Hypothalamus (tissue), 51 donors: ENCODE results near the gene XYLT1.

ENCODE experiments used
- DNase-seq, 51 donors: peaks; one replicate each; lab custom pipeline; 2025; lab: John Stamatoyannopoulos, UW

The XYLT1 gene

DNA sequence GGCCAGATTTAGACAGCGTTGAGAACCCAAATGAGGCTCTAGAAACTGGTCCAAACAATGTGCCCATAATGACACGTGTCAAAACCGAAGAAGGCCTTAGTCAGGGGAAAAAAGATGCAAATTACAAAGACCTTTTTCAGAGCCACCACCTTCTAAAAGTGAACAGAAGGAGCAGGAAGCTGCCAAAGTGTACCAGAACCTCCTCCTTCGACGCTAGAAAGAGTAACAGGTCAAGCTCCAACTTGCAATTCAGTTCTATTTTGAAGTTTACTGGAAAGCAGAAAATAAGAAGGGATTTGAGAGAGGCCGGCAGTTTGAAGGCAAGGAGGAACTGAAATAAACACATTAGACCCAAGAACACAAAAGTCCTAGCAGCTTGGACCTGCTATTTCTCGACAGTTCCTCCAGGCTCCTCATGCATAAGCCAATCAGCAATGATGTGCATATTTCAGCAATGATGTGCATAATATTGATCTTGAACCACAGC lies 61.8 kb downstream of the XYLT1 start:
- no peak for DNase-seq

DNA sequence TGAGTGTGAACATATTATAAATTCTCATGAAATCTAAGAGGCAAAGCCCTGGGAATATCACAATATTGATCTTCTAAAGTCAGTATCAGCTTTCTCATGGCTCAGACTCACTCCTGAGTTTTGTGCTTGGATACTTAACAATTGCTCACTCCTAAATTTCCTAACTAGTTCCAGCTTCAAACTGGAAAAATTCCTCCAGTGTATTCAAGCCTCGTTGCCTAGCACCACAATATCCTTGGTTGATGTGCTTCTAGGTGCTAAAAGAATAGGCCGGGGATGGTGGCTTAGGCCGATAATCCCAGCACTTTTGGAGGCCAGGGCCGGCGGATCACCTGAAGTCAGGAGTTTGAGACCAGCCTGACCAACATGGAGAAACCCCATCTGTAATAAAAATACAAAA lies 62.5 kb downstream of the XYLT1 start:
- DNase-seq = no peak

DNA sequence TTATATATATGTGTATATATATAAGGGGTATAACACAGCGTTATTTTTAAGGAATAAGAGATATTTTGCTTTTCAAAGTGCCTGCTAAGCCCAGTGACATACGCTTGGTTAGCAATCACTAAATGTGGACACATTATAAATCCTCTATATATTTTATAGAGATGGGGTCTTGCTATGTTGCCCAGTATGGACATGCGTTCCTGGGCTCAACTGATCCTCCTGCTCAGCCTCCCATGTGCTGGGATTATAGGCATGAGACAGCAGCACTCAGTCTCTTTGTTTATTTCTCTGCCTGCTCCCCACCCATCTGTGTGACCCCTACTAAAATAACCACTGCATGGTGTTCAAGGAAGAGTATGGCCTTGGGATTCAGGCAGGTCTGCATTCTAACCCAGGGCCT lies 63.4 kb downstream of the XYLT1 start:
- DNase-seq = no peak

DNA sequence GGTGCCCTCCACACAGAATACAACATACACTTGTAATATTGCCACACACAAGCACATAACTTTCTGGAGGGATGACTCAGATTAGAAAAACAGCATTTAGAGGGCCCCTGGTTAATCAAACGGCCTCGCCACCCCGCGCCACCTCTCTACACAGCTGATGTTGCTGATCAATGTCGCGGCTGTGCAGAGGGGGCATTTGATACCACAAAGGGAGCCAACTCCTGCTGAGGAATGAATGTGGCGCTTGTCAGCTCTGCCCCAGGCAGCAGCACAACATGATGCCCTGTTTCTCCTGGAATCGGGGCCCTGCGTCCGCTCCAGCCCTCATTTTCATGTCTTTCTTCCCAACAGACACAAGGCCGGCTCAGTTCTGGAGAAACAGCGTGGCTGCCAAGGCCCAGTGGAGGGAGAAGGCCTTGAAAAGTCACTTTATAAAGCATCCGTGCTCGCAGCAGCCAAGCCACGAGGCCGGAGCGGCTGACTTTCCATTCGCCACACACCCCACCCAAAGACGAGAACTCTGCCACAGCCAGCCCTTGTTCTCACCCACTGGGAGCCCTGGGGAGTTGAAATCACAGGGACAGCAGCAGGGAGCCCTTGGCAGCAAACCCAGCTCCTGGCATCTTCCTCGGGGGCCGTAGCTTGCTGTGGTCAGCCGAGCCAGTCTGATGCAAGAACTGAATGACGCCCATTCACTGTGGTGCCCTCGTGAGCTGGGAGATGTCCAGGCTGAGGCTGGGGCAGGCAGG lies 65.6 kb downstream of the XYLT1 start:
- DNase-seq = peak; percentile 50 to 99 (median 92)

GRCh38 chr16:17403859-17404545 lies 66.8 kb downstream of the XYLT1 start:
- DNase-seq = no peak

DNA sequence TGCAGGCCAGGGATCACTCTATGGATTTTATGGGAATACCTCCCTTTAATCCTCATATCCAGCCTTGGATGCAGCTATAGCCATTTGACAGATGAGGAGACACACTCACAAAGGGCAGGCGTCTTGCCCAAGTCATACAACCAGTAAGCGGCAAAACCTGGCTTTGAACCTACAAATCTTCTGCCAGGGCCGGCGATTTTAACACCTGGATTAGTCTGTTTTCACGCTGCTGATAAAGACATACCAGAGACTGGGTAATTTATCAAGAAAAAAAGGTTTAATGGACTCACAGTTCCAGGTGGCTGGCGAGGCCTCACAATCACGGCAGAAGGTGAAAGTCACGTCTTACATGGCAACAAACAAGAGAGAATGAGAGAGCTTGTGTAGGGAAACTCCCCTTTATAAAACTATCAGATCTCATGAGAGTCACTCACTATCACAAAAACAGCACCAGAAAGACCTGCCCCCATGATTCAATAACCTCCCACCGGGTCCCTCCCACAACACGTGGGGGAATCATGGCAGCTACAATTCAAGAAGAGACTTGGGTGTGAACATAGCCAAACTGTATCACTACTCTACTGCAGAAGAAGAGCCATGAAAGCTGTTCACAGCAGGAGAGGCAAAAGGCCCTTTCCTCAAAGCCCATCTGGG lies 67.5 kb downstream of the XYLT1 start:
- no peak for DNase-seq

DNA sequence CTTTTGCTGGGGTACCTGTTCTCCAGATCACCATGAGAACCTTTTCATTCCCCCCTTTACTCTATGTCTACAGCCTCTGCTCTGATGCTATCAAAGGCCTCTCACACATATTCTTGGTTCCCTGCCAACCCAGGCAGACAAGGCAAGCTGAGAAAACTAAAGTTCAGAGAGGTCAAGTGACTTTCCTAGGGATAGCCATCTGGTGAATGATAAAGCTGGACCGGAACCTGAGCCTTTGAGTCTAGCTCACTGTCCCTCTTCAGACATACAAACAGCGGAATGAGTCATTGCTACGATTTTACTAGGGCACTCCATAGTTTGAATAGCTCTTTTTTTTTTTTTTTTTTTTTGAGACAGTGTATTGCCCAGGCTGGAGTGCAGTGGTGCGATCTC lies 73.3 kb downstream of the XYLT1 start:
- peak in 8 of 51 donors; percentile 8 to 32 (median 13) for DNase-seq

DNA sequence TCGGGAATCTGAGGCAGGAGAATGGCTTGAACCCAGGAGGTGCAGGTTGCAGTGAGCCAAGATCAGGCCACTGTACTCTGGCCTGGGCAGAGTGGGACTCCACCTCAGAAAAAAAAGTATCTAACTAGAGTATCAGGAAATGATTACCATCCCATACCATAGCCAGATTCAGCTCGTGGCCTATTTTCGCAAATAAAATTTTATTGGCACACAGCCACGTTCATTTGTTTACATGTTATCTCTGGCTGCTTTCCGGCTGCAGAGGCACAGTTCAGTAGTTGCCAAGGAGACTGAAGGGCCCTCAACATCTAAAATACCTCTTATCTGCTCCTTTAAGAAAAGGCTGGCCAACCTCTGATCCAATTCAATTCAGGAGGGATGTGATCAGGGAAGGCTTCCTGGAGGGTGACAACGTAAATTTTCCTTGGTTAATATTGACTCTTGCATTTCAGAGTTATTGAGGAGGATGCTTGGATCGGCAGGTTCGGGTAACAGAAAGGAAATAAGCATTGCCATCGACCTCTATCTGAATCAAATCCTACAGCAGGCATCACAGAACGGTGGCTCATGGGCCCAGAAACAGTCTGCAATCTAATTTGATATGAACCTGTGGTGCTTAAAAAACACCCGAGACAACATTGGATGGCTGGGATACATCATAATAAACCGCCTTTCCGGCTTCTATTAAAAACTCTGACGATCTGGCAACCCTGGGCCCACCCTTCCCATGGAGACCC lies 73.8 kb downstream of the XYLT1 start:
- no peak for DNase-seq

- no peak for DNase-seq
Measured at GRCh38 chr16:17395849-17396480, 74.8 kb downstream of the XYLT1 start.

- no peak for DNase-seq
Measured at GRCh38 chr16:17392857-17393692, 77.7 kb downstream of the XYLT1 start.

DNA sequence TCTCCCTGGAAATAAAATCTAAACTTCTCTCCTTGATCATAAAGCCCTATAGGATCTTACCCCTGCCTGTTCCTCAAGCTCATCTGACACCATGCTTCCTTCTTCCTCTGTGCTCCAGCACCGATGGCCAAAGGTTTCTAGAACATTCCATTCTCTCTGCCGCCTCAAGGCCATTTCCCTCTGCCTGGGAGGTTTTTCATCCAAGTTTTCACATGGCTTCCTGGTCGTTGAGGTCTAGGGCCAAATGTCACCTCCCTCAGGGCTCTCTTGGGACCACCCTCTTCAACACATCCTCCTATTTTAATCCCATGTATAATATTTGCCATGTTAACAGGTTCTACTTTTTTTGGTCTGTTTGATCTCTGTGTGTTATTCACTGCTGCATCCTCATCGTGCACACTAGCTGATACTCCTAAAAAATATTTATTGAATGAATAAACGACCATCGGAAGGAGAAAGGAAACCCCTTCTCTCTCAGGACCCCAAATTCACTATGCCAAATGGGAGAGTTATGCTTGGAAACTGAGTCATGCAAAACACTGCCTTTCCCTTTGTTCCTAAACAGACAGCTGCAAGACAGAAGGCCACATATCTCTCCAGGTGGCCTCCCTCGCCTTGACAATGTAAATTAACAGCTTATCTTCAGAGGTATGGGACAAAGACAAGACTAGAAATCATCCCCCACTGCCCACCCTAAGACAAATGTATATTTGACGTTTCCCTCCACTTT lies 78.5 kb downstream of the XYLT1 start:
- no peak for DNase-seq

- no peak for DNase-seq
Measured at GRCh38 chr16:17391715-17392114, 79.0 kb downstream of the XYLT1 start.

GRCh38 chr16:17389384-17389783 lies 81.4 kb downstream of the XYLT1 start:
- DNase-seq = no peak

GRCh38 chr16:17387256-17387655 lies 83.5 kb downstream of the XYLT1 start:
- DNase-seq = no peak

GRCh38 chr16:17386229-17386628 lies 84.5 kb downstream of the XYLT1 start:
- DNase-seq = no peak

GRCh38 chr16:17384471-17384870 lies 86.3 kb downstream of the XYLT1 start:
- DNase-seq = no peak

- no peak for DNase-seq
Measured at GRCh38 chr16:17382949-17383863, 87.6 kb downstream of the XYLT1 start.

GRCh38 chr16:17382514-17382913 lies 88.2 kb downstream of the XYLT1 start:
- no peak for DNase-seq
